GM21423 (cell line): Measurements from ENCODE around the gene RTL9.
"Not testable (repeated sequence)": the region's sequence is repeated elsewhere in the genome, so short reads cannot be mapped to it uniquely, and the experiment has no call there.

ENCODE experiments used
- ATAC-seq: cut with Tn5 transposase; IDR thresholded peaks from one replicate; pipeline ENCODE4 v1.9.1; 2021; ENCODE audit warnings: mild to moderate bottlenecking, moderate library complexity; ENCODE audit not compliant: unreplicated experiment

RTL9 gene

GRCh38 chrX:110404376-110404775 is 45.7 kb downstream of the RTL9 start:
- no peak for ATAC-seq

DNA sequence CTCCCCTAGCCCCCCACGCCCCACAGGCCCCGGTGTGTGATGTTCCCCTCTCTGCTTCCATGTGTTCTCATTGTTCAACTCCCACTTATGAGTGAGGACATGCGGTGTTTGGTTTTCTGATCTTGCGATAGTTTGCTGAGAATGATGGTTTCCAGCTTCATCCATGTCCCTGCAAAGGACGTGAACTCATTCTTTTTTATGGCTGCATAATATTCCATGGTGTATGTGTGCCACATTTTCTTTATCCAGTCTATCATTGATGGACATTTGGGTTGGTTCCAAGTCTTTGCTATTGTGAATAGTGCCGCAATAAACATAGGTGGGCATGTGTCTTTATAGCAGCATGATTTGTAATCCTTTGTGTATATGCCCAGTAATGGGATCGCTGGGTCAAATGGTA is 47.6 kb downstream of the RTL9 start:
- not testable (repeated sequence) for ATAC-seq

GRCh38 chrX:110406822-110407221 is 48.2 kb downstream of the RTL9 start:
- ATAC-seq, result no peak

DNA sequence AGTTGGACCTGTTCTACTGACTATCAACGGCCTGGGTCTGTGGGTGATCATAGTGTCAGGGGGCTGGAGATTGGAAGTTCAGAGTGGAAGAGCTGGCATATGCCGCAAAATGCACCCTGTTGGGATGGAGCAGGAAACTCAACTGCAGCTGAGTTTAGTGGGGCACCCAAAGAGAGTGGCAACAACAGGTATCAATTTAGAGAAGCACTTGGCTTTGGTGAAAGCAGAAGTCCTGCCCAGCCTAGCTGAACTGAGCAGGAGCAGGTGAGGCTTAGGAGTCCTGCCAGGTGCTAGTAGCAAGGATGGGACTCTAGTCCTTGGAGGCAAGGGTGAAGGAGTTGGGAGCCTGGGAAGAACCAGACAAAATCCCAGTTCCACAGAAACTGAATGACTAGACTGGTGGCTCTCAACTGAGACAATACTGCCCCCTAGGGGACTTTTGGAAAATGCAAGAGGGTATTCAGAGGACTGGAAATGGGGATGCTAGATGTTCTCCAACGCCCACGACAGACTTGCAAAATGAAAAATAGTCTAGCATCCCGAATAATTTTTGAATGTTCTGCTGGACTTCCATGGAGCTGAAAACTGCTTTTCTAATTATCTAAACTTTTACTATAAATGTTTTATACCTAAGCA is 49.4 kb downstream of the RTL9 start:
- ATAC-seq, result no peak
